ENCODE measurements around the gene NCS1.

- TF ChIP-seq, protein P1, sequence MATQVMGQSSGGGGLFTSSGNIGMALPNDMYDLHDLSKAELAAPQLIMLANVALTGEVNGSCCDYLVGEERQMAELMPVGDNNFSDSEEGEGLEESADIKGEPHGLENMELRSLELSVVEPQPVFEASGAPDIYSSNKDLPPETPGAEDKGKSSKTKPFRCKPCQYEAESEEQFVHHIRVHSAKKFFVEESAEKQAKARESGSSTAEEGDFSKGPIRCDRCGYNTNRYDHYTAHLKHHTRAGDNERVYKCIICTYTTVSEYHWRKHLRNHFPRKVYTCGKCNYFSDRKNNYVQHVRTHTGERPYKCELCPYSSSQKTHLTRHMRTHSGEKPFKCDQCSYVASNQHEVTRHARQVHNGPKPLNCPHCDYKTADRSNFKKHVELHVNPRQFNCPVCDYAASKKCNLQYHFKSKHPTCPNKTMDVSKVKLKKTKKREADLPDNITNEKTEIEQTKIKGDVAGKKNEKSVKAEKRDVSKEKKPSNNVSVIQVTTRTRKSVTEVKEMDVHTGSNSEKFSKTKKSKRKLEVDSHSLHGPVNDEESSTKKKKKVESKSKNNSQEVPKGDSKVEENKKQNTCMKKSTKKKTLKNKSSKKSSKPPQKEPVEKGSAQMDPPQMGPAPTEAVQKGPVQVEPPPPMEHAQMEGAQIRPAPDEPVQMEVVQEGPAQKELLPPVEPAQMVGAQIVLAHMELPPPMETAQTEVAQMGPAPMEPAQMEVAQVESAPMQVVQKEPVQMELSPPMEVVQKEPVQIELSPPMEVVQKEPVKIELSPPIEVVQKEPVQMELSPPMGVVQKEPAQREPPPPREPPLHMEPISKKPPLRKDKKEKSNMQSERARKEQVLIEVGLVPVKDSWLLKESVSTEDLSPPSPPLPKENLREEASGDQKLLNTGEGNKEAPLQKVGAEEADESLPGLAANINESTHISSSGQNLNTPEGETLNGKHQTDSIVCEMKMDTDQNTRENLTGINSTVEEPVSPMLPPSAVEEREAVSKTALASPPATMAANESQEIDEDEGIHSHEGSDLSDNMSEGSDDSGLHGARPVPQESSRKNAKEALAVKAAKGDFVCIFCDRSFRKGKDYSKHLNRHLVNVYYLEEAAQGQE (IDR thresholded peaks at IDR 0.05; ENCODE audit: insufficient read depth in 1 of 2, low read depth in 2 of 2, low read length in 2 of 2): no peak
- TF ChIP-seq TAF1 (IDR thresholded peaks at IDR 0.05; ENCODE audit: borderline replicate concordance, insufficient read depth, low read length): no peak
Observed at GRCh38 chr9:130154816-130155215, 17.4 kb upstream of the NCS1 start.
